ENCODE data around the gene SH3BP2. TPM values are rescaled to one million over a fixed set of nuclear protein-coding genes. Genes with fewer than 3 reads are reported as not detected.

The SH3BP2 gene
- total RNA-seq, 1 experiment from 2014 or later, result 52.8 TPM

DNA sequence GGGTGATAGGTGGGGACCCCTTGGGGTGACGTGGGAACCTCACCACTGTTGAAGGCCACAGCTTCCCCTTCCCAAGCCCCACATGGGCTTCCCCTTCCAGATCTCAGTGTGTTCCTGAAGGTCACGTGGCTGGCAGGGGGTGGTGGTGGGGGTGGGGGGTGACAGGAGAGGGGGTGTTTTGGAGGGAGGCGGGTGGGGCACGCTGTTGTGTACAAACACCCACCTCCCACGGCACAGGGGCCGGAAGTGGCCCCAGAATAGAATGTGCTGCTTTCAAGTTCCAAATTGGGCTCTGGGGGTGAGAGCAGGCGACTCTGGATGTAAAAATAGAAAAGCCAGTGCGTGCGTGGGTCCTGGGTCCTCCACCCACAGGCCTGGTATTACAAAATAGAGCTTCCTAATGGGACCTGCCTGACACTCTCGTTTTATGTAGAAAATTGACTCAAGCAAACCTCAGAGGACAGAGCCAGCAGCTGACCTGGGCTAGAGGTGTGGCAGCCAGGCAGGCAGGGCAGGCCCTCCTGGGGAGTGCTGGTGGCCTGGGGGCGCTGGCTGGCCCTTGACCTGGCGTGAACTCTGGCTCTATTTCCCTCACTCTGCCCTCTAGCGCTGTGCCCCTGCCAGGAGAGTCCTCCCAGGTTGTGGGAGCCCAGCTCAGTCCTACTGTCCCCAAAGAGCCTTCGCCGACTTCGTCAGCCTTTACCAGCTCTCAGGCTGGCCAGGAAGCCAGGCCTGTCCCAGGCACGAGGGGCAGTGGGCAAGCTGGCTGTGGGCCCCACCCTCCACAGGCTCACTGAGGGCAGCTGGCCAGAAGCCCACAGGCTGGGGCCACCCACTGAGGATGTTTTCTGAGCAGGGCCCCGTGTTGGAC, 5.4 kb upstream of the SH3BP2 start (continued):
- TF ChIP-seq SRF (IDR thresholded peaks at IDR 0.05; ENCODE audit: low read depth) (no peak), YY1 (IDR thresholded peaks at IDR 0.05; ENCODE audit: extremely low read depth, insufficient replicate concordance, low read depth, low read length) (no peak), SIN3A (IDR thresholded peaks at IDR 0.05; ENCODE audit: low read depth) (no peak), ZNF274 (IDR thresholded peaks at IDR 0.05; ENCODE audit: low read depth, low read length) (no peak)
- TF ChIP-seq, protein P1, sequence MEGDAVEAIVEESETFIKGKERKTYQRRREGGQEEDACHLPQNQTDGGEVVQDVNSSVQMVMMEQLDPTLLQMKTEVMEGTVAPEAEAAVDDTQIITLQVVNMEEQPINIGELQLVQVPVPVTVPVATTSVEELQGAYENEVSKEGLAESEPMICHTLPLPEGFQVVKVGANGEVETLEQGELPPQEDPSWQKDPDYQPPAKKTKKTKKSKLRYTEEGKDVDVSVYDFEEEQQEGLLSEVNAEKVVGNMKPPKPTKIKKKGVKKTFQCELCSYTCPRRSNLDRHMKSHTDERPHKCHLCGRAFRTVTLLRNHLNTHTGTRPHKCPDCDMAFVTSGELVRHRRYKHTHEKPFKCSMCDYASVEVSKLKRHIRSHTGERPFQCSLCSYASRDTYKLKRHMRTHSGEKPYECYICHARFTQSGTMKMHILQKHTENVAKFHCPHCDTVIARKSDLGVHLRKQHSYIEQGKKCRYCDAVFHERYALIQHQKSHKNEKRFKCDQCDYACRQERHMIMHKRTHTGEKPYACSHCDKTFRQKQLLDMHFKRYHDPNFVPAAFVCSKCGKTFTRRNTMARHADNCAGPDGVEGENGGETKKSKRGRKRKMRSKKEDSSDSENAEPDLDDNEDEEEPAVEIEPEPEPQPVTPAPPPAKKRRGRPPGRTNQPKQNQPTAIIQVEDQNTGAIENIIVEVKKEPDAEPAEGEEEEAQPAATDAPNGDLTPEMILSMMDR (IDR thresholded peaks at IDR 0.05 in 2 of 3, conservative IDR thresholded peaks at IDR 0.05 in 1 of 3; ENCODE audit: borderline replicate concordance in 1 of 3, insufficient read depth in 1 of 3, low read depth in 2 of 3, low read length in 2 of 3), result no peak

DNA sequence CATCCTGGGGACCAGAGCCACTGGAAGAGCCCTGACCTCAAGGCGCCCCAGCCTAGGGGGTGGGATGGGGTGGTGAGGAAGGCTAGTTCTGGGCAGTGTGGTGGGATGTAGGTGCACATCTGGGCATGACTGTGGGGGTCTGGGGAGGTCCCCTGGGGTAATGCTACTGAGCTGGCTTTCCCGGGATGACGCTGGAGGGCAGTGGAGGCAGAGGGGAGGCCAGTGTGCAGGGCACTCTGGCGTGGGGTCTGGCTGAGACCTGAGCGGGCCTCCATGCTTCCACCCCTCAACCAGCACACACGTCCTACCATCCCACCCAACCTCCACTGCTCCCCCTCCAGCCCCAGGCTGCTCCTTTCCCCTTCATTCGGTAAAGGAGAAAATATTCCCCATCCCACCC, 4.8 kb upstream of the SH3BP2 start:
- CTCF ChIA-PET, result no interaction called here
- peaks cover 2 to 13% of the 10 kb centered on the region in 2 experiments; a peak in 3 of 4 replicates for H3K4me1 ChIP-seq (ENCODE audit: control insufficient read depth in 1 of 2, insufficient read depth in 2 of 2, low read length in 2 of 2)

More for the DNA sequence above, 4.8 kb upstream of the SH3BP2 start:
- Histone ChIP-seq H4K20me1 (ENCODE audit: insufficient read depth) (no peaks in the 10 kb centered on the region), H3K79me2 (ENCODE audit: insufficient read depth, low read length) (no peaks in the 10 kb centered on the region), H3K9ac (ENCODE audit: low read length) (no peak overlapping the region), H3K4me2 (ENCODE audit: low read length) (no peak overlapping the region), H3K4me3 (replicated peaks in 1 of 2; ENCODE audit: low read depth in 1 of 2, low read length in 2 of 2) (no peak overlapping the region), H3K9me2 (ENCODE audit: insufficient read depth) (no peaks in the 10 kb centered on the region), H2AFZ (ENCODE audit: low read depth, low read length, poor library complexity, severe bottlenecking) (no peak overlapping the region), H3K9me3 (ENCODE audit: control insufficient read depth in 1 of 2, insufficient read depth in 1 of 2, low read depth in 1 of 2, low read length in 2 of 2) (no peaks in the 10 kb centered on the region), H3K27me3 (ENCODE audit: insufficient read depth, low read length) (no peaks in the 10 kb centered on the region), H3K36me3 (ENCODE audit: control insufficient read depth in 1 of 2, insufficient read depth in 2 of 2, low read length in 2 of 2) (no peaks in the 10 kb centered on the region), H3K27ac (ENCODE audit: low read depth, low read length) (no peak overlapping the region; the same call in 1 of the 2 replicates)
- POLR2A ChIA-PET, result no interaction called here
- no TSS peak for BruUV-seq (replicated peaks)
- no peak for DNase-seq (ENCODE audit: low read depth, low spot score)
- intact Hi-C loops (cut with micrococcal nuclease), result no loop called here
- TF ChIP-seq SIN3A (IDR thresholded peaks at IDR 0.05; ENCODE audit: low read depth), result no peak
- TF ChIP-seq, protein P2, sequence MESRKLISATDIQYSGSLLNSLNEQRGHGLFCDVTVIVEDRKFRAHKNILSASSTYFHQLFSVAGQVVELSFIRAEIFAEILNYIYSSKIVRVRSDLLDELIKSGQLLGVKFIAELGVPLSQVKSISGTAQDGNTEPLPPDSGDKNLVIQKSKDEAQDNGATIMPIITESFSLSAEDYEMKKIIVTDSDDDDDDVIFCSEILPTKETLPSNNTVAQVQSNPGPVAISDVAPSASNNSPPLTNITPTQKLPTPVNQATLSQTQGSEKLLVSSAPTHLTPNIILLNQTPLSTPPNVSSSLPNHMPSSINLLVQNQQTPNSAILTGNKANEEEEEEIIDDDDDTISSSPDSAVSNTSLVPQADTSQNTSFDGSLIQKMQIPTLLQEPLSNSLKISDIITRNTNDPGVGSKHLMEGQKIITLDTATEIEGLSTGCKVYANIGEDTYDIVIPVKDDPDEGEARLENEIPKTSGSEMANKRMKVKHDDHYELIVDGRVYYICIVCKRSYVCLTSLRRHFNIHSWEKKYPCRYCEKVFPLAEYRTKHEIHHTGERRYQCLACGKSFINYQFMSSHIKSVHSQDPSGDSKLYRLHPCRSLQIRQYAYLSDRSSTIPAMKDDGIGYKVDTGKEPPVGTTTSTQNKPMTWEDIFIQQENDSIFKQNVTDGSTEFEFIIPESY (IDR thresholded peaks at IDR 0.05; ENCODE audit: extremely low read depth, insufficient replicate concordance, low read length), result no peak
- no peak for TF ChIP-seq SP1 (IDR thresholded peaks at IDR 0.05; ENCODE audit: low read depth)
- no peak for TF ChIP-seq ELF1 (IDR thresholded peaks at IDR 0.05; ENCODE audit: borderline replicate concordance, low read depth)
- no peak for TF ChIP-seq CBX3 (IDR thresholded peaks at IDR 0.05; ENCODE audit: low read depth)
- no peak for TF ChIP-seq EGR1 (IDR thresholded peaks at IDR 0.05; ENCODE audit: low read depth)
- TF ChIP-seq EZH2phosphoT487 (IDR thresholded peaks at IDR 0.05; ENCODE audit: borderline replicate concordance), result no peak
- TF ChIP-seq POLR2A (IDR thresholded peaks at IDR 0.05; ENCODE audit: borderline replicate concordance, extremely low read depth, insufficient read depth, insufficient read length), result no peak
- TF ChIP-seq EZH2 (IDR thresholded peaks at IDR 0.05), result no peak
- TF ChIP-seq TCF7L2 (IDR thresholded peaks at IDR 0.05; ENCODE audit: borderline replicate concordance, extremely low read depth, insufficient read depth, insufficient read length), result no peak
- TF ChIP-seq, protein P1 (IDR thresholded peaks at IDR 0.05 in 2 of 3, conservative IDR thresholded peaks at IDR 0.05 in 1 of 3; ENCODE audit: borderline replicate concordance in 1 of 3, insufficient read depth in 1 of 3, low read depth in 2 of 3, low read length in 2 of 3), result no peak
- no peak for TF ChIP-seq RAD21 (IDR thresholded peaks at IDR 0.05; ENCODE audit: low read depth)
- TF ChIP-seq SRF (IDR thresholded peaks at IDR 0.05; ENCODE audit: low read depth), result no peak
- no peak for TF ChIP-seq ZFX (IDR thresholded peaks at IDR 0.05)
- no peak for TF ChIP-seq YY1 (IDR thresholded peaks at IDR 0.05; ENCODE audit: extremely low read depth, insufficient replicate concordance, low read depth, low read length)
- no peak for TF ChIP-seq FOSL1 (IDR thresholded peaks at IDR 0.05; ENCODE audit: low read depth)
- RAD21 ChIA-PET (ENCODE audit: low non-redundant PET in 1 of 2, low total read pairs in 2 of 2, uncharacterized antibody in 2 of 2, unreplicated experiment in 2 of 2), result no interaction called here
- no peak for ATAC-seq
